Anterior cingulate cortex (tissue), 58 donors: ENCODE measurements around the gene DPEP3.
"Not testable (repeated sequence)": the region's sequence is repeated elsewhere in the genome, so short reads cannot be mapped to it uniquely, and the experiment has no call there.

Experiments used
- DNase-seq, 58 donors: peaks; one replicate each; lab custom pipeline; 2025; lab: John Stamatoyannopoulos, UW

Gene DPEP3

DNA sequence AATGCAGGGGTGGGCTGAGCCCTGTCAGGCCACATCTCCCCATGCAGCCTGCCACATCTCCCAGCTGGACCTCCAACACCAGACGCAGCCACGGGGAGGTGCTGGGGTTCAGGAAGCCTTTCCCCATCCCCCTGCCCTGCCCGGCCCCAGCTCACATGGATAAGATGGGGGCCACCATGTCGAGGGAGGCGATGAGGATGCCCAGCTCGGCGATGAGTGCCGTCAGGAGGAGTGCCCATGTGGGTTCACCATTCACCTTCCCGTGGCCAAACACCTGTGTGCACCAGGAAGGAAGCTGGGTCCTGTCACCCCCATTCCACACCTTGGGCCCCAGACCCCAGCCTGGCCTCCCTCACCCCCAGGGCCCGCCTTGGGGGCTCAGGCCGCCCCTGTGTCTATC, 30.7 kb downstream of the DPEP3 start:
- DNase-seq, result no peak

DNA sequence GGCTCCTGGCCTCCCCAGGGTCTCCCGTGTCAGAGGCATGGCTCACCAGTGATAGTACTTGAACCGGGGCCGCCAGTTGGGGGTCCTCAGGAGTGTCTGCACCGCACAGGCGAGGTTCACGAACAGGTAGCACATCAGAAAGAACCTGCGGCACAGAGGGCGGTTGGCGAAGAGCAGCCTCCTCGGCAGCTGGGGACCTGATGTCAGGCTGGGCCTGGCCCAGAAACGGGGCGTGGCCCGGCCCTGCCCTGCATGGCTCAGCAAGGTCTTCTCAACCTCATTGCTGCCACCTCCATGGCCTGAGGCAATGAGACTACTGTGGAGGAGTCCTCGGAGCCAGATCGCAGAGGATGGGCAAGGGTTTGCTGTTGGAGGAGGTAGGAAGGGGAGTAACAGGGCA, 32.3 kb downstream of the DPEP3 start:
- no peak for DNase-seq

DNA sequence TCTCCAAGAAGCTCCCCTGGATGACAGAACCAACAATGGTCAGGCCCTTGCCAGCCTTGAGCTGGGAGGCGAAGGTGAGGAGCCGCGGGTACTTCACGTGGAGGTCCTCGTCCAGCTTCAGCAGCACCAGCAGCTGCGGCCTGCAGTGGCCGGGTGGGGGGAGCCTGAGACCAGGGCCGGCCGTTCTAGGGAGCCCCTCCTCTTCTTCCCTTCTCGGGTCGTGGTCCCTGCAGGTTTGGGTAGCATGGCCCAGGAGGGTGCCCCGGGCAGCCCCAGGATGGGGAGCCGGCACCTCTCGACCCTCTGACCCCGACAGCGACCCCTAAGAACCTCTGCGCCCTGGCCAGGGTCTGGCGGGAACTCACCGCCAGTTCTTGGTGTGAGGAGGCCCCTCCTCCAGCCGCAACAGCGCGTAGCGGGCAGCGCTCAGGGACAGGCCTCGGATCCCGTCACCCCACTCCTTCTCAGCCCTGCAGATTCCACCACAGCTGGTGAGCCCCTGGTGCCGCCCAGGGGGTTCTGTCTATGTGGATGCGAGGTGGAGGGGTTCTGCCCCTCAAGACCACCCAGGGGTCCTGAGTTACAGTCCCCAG, 33.2 kb downstream of the DPEP3 start:
- no peak for DNase-seq

DNA sequence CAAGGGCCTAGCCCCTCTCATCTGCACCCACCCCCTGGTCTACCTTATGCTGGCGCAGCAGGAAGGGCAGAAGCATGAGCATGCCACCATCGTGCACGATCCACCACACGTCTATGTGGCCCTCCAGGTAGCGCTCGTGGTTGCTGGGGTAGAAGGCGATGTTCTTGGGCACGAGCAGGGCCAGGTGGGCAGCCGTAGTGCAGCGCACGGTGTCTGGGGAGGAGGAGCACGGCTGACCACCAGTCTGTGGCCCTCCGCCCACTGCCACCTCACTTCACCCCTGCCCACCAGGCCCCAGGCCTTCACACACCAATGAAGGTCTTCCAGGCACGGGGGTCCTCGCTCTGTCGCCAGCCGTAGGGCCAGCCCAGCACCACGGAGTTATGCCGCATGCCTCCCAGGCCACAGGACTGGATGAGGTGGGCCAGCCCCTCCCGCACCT, 34.1 kb downstream of the DPEP3 start:
- no peak for DNase-seq

DNA sequence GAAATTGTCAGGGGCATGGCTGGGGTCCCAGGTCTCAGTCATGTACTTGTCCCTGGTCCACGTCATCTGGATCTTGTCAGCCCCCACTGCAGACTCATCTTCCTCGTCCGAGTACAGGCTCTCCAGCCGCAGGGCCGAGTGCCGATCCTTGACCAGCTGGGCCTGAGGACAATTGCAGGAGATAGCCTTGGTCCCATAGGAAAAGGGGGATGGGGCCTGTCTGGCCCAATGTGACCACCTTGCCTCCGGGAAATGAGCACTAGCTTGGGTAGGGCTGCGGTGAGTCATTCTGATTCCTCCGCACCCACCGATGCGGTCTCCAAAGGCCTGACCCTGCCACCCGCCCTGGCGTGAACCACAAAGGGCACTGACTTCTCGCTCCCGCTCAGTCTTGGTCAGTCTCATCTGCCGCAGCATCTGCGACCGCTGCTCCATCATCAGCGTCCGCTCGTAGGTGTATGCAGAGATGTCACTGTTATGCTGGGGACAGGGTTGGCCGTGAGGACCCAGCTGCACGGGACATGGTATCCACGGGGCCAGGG, 34.8 kb downstream of the DPEP3 start:
- no peak for DNase-seq

DNA sequence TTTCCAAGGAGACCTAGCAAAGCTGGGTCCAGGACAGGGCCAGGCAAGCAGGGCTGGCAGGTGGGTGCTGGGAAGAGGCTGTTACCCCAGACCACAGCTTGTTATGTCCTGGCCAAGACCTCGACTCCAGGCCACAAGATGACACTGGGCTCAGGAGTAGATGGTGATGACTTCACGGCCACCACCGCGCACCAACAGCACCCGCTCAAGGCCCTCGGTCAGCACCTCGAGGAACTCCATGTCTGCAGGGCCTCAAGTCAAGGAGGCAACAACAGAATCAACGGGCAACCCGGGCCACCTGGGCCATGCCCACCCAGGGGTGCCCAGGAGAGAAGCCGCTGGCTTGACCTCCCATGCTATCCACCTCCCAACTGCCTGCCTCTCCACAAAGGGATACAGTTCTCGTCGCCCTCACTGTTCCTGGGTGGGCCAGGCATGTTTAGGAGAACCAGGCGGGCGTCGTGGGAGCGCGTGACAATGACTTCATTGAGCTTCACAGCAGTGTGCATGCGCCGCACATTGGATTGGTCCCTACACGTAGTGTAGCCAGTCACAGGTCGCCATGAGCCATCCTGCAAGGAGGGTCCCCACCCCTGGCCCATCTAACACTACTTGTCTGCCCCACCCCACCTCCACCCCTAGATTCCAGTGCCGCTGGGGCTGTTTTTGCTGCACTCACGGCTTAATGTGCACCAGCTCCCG, 35.5 kb downstream of the DPEP3 start:
- DNase-seq, result no peak

DNA sequence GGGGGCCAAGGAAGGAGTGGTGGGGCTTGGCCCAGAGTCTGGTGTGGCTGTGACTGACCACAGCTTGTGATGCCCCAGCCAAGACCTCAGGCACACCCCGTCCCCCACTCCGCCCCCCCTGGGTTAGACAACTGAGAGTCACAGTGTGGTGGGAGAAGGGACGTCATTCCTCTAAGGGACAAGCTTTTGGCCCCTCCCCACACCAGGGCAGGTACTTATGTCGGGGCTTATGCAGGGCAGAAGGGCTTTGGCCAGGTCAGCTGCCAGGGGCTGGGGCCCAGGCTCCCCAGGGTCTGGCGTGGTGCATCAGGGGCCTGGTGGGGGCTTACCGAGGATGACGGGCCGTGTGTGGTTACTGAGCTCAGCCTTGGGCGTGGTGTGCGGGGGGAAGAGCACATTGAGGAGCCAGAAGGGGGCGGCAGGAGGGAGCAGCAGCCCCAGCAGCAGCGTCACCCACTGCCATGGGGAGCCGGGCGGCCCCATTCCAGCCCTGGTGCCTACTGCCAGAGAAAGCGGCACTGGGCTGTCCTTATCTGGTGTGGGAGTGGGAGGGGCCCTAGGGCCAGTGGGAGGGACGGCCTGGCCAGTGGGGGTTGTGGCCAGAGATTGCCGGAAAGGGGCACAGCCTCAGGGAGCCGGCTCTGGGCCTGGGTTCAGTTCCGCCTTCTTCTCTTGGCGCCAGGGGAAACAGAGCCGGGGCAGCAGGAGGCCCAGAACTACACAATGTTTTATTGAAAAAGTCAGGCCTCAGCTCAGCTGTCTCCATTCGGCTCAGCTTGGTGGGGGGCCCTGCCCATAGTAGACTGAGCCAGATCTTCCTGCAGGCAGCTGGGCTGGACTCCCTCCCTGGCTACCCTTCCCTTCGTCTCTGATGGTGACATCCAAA, 36.4 kb downstream of the DPEP3 start, which contains the start of gene LCAT:
Gene LCAT, minus strand, starts transcription at position 502 of the 886 bp plus-strand sequence. Its CDS starts 19 bp downstream, at position 483.
- DNase-seq, result peak in 55 of 58 donors; percentile 17 to 92 (median 76)

DNA sequence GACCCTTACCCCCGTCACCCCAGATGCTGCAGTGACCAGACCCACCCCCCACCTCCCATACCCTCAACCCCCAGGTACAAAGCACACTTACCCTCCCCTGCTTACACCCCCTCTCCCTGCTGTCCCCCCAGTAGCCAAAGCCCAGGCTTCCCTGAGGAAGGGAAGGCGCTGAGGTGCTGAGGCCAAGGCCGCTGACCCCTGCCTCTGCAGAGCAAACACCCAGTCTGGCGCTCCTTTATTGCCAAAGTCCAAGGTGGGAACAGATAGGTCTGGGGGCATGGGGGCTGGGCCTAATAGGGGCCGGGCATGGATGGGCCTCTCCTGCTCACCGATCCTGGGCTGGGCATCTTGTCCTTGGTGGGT, 37.1 kb downstream of the DPEP3 start:
- DNase-seq, result no peak

DNA sequence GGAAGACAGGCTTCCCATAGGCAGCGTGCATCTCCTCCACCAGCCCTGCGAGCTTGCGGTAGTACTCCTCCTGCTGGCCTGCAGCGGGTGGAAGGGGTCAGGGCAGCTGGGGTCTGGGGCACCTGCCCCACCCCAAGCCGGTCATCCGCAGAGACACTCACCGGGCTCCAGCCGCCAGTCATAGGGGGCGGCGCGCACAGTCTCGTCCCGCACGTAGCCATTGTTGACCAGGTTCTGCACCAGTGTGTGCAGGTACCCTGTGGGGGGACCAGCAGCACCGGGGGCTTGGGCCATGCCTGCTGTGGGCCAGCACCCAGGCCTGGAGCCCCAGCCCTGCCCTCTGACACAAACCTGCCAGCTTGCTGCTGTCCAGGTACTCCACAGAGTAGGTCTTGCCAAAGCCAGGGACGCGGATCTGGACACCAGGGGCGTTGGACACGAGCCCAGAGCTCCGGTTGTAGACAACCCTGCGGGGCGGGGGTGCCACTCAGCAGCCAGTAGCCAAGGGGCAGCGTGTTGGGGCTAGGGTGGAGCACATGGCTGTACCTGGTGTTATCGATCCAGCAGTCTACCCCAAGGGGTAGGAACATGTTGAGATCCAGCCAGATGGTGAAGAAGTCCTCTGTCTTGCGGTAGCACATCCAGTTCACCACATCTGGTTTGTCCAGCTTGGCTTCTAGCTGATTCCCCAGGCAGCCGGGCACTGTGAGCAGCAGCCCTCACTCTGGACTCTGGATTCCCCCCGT, 37.6 kb downstream of the DPEP3 start:
- DNase-seq, result no peak

DNA sequence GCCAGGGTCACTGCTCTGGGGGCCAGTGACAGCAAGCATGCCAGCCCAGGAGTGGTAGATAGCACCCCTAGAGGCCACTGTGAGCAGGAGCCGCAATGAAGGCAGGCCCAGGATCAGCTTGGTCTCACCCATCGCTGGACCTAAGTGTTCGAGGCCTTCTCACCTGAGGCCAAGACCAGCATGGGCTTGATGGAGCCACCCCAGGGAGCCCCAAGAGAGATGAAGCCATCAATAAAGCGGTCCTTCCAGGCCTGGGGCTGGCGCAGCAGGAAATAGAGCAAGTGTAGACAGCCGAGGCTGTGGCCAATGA, 38.1 kb downstream of the DPEP3 start:
- DNase-seq, result peak in 8 of 58 donors; percentile 7 to 42 (median 24)

DNA sequence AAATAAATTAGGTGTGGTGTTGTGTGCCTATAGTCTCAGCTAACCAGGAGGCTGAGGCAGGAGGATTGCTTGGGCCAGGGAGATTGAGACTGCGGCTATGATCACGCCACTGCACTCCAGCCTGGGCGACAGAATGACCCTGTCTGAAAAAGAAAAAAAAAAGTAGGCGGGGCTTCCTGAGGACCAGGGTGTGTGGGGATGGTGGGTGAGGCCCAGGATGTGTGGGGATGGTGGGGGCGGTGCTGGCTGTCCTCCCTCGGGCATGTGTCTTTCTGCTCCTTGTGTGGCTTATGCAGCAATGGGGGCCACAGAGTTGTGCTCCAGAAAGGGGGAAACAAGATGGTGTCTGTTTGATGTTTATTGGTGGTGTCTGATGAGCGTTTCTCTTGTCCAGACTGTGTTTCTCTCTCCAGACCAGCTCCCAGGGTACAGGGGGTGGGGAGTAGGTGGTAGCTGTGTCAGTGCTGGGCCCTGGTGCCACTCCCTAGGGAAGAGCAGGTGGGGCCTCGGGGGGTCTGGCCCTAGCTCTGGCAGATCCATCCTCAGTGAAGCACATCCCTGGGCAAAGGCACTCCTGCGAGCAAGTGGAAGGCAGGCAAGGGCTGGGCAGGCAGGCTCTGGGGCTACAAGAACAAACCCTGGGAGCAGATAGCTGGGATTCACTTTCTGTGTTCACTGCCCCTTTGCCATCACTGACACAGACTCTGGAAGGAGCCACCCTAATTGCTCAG, 38.7 kb downstream of the DPEP3 start:
- no peak for DNase-seq

DNA sequence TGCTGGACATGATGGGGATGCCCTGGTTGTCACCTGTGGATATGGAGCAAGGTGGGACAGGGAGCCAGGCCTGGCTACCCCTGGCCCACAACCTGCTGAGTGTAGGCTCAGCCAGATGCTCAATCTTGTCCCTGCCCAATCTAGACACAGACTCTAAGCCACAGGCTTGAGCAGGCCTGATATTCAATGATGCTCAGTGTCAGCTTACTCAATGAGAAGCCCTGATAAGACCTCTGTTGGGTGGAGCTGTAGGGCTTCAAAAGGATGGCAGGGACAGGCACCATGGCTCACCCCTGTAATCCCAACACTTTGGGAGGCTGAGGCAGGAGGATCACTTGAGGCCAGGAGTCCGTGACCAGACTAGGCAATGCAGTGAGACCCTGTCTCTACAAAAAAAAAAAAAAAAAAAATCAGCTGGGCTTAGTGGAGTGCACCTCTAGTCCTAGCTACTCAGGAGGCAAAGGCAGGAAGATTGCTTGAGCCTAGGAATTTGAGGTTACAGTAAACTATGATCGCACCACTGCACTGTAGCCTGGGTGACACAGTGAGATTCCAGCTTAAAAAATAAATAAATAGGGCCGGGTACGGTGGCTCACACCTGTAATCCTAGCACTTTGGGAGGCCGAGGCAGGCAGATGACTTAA, 39.7 kb downstream of the DPEP3 start:
- DNase-seq, result no peak

DNA sequence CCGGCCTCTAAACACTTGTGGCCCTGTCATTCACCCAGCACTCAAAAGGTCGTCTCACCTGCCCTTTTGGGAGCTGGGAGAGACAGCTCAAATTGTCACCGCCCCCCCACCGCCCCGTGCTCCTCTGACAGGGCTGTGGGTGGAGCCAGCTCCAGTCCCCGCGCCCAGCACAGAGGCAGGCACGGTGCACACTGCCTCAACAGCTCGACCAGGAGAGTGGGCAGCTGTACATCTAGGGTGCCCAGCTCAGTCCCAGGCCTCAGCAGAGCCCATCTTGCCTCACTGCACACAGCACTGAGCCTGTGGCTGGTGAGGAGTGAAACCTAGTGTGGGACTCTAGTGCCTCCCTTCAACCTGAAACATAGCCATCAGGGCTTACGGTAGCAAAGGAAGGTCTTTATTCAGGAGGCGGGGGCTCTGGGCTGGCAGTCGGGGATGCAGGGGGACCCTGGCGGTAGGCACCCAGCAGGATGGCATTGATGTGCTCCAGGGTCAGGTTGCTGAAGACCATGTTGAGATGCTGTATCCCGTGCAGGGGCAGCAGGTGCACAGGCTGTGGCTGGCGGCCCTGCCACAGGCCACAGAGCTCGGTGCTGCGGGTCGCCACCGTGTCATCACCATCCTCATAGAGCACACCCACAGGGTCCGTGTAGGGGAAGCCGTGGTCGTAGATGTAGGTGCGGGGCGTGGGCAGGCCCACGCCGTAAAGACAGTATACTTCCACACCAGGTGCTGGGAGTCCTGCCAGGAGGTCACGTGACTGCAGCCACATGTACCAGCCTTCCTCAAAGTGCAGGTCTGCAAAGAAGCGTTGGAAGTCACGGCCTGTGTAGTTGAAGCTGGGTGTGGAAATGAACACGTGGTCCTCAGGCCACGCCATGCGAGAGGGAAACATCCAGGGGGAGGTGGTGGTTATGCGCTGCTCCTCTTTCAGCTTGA, 40.5 kb downstream of the DPEP3 start:
- no peak for DNase-seq

DNA sequence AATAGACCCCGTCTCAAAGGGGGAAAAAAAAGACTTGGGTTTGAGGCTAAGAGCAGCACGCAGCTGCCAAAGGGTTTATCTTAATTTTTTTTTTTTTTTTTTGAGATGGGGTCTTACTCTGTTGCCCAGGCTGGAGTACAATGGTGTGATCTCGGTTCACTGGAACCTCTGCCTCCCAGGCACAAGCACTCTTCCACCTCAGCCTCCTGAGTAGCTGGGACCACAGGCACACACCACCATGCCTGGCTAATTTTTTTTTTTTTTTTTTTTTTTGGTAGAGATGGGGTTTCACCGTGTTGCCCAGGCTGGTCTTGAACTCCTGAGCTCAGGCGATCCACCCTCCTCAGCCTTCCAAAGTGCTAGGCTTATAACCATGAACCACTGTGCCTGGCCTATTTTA, 42.6 kb downstream of the DPEP3 start:
- DNase-seq, result not testable (repeated sequence)

DNA sequence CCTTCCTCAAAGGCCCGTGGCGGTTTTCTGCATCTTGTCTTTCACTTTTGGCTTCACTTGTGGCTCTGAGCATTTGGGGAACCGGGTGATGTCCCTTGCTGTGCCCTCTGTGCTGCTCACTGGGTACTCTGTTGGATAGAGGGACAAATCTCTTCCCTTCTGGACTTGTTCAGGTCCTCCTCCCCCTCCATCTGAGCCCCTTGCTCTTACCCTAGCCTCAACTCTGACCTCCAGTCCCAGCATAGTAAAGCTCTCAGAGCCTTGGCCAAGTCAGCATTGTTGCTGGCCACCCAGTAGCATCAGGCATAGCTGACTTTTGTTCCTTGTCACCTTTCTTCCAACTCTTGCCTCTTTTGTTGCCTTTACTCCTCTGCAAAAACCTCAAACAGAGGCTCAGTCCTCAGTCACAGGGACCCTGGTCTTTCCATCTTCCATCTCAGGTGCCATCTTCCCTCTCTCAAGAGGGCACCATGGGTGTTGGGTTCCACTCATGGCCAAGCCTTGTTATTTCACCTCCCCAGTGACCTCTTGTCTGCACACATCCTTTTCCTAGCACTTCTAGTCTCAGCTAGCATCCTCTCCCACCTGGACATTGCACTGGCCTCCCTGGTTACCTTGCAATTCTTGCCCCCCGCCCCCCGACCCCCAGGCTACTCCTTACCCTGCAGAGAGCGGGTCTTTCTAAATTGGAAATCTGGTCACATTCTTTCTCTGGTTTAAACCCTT, 43.3 kb downstream of the DPEP3 start:
- peak in 8 of 58 donors; percentile 25 to 59 (median 46) for DNase-seq

DNA sequence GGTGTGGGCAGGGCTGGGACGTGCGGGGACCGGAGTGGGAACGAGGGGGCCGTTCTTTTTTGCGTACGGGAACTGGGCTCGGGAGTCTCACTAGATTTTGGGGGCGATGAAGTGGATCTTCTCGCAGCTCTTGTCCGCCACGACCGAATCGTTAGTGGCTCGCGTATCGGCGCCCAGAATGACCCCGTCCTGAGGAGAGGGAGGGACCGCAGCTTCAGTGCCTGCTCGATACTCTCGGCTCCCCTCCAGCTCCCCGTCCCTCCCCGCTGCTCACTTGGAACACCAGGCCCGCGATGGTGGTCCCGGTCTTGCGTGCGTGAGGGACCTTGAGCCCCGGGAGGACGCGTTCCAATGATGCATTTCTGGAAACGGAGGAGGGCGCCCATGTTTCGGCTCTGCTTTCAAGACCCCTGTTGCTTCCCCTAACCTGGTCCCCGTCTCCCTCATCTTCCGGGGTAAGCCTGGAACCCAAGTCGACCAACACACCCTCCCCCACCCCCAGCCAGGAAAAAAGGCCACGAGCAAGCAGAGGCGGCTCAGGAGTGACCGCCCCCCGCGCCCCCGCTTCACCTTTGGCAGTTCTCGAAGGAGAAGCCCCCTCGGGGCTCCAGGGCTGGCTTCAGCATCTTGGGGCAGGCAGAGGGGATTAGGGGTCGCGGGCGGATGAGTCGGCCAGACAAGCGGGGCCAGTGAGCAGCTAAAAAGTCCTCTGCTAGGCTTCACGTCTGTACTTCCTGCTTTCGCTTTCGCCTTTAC, 44.0 kb downstream of the DPEP3 start, which contains the start of gene PSMB10:
Gene PSMB10, minus strand, starts transcription at position 727 of the 756 bp plus-strand sequence. Its CDS starts 101 bp downstream, at position 626.
- peak in 35 of 58 donors; percentile 17 to 71 (median 53) for DNase-seq
